Sciatic nerve (tissue), 2 donors: ENCODE results near the gene CCL11. TPM values are rescaled to one million over a fixed set of nuclear protein-coding genes. Genes with fewer than 3 reads are reported as not detected.
A peak's percentile ranks its signal among the peaks of the same experiment; 100 is the strongest.

Source experiments
- ATAC-seq: fragments of 200-7000 bp; cut with Tn5 transposase; one replicate; pipeline ENCODE4 v1.9.1; 2020; ENCODE audit warnings: mild to moderate bottlenecking, moderate library complexity
- DNase-seq: peaks from one replicate; pipeline ENCODE4 v3.0.0-alpha.2; 2020; ENCODE audit warnings: low spot score
- intact Hi-C: fragments of 100-400 bp; cut with DNase I; formaldehyde crosslinking; loops from one replicate; pipeline ENCODE4 v1.14.2; 2022
- total RNA-seq: library from RNA; stranded (reverse); fragmentation: NEBNext Ultra II Directional; extraction: Animal tissue kit (Norgen Biotek cat#: 25700); gene quantifications from one replicate; pipeline ENCODE4 v1.2.1, GENCODE V29; 2021
- donor health status: DM: no; HTN: no; CAD: no.
- donor health status: DM: no; HTN: no; CAD: no.

The CCL11 gene
- total RNA-seq, 1 donor from 2014 or later = 0.67 TPM

GRCh38 chr17:34255381-34255732 lies 30.2 kb upstream of the CCL11 start:
- ATAC-seq (no peak), DNase-seq (no peak)
- intact Hi-C loops = no loop called here

DNA sequence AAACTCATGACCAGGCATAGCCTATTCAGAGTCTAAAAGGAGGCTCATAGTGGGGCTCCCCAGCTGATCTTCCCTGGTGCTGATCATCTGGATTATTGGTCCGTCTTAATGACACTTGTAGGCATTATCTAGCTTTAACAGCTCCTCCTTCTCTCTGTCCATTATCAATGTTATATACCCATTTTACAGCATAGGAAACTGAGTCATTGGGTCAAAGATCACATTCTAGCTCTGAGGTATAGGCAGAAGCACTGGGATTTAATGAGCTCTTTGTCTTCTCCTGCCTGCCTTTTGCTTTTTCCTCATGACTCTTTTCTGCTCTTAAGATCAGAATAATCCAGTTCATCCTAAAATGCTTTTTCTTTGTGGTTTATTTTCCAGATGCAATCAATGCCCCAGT lies 29.7 kb upstream of the CCL11 start:
- DNase-seq = no peak
- intact Hi-C loops = no loop called here
- ATAC-seq = no peak

DNA sequence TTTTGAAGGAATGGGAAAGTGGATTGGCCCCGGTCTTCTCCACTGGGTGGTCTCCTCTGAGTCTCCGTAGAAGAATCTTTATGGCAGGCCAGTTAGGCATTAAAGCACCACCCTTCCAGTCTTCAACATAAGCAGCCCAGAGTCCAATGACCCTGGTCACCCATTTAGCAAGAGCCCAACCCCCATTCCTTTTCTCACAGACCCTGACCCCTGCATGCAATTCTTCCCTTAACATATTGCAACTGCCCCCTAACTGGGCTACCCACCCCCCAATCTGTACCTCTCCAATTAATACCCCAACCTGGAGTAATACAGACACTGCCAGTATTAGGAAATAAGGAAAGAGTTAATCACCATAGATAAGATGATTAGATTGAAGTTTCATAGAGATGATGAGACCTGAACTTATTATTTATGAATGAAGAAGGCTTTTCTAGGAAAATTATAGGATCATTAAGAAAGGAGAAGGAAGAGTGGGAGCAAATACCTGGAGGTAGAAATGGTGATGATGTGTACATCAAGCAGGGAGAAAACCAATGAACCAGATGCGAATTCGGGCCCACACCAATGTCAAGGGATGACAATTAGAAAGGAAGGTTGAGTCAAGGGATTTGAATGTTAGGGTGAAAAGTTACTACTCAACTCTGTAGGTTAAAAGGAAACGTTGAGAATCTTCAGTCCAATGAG lies 28.1 kb upstream of the CCL11 start:
- intact Hi-C loops = no loop called here
- ATAC-seq (no peak), DNase-seq (no peak)

- intact Hi-C loops = no loop called here
- ATAC-seq (no peak), DNase-seq (no peak)
Observed at GRCh38 chr17:34257986-34258326, 27.6 kb upstream of the CCL11 start.

DNA sequence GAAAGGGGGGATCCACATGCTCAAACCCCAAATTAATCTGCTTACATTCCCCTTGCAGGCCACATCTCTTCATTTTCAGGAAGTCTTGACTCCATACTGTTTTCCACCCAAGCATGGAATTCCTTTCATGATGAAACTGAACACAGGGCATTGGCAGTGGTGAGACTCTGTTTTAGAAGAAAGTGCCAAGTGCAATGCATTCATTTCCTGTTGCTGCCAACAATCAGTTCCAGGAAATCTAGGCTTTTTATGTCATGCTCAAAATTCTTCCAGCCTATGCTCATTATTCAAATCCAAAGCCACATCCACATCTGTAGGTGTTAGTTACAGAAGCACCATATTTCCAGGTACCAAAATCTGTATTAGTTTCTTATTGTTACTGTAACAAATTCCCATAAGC lies 26.4 kb upstream of the CCL11 start:
- DNase-seq (no peak), ATAC-seq (no peak)
- intact Hi-C loops = no loop called here

DNA sequence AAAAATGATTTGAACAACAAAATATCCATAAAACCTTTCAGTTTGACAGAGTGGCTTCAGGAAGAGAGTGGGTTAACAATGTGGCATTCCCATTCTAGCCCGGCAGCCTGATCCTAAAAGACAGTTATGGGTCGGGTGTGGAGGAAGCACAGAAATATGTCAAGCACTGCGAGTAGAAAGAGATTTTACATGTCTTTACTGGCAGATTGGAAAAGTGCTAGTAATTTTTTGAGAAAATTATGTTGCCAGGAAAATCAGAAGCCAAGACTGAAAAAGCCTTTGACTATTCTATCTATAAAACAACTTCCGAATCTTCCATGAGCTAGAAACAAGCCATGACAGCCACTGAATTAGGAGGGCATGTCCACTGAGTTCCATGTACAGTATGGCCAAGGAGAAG lies 24.7 kb upstream of the CCL11 start:
- no peak for ATAC-seq
- DNase-seq = no peak
- intact Hi-C loops = no loop called here

DNA sequence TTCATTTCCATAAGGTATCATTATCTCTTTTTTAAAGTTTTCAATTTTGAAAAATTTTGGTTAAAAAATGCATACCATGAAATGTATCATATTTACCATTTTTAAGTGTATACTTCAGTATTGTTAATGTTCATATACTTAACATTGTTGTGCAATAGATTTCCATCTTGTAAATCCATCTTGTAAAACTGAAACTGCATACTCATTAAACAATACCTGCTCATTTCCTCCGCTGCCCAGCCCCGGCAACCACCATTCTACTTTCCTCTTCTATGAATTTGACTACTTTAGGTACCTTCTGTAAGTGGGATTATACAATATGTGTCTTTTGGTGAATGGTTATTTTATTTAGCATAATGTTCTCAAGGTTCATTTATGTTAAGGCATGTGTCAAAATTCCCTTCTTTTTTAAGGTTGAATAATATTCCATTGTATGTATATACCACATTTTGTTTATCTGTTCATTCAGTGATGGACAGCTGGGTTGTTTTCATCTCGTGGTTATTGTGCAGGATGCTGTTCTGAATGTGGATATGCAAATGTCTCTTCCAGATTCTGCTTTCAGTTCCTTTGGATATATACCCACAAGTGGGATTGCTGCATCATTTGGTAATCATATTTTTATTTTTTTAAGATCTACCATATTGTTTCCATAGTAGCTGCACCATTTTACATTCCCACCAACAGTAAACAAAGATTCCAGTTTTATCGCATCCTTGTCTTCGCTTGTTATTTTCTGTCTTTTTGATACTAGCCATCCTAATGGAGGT lies 23.8 kb upstream of the CCL11 start:
- intact Hi-C loops = no loop called here
- ATAC-seq (no peak), DNase-seq (no peak)

DNA sequence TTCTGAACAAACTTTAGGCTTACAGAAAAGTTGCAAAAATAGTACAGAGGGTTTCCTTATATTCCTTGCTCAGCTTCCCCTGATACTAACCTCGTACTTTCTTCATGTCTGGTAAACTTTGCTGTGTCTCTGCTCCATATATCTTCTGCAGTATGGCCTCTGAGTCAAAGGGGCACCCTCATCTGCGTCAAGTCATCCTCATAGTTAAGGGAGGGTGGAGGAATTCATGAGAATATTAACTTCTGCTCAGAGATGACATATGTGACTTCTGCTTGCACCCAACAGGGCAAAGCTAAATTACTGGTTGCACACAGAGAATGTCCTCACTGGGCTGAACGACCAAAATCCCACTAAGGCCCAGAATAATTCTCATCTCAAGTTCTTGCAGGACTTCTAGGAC lies 19.8 kb upstream of the CCL11 start:
- DNase-seq (no peak), ATAC-seq (no peak)
- intact Hi-C loops = no loop called here

DNA sequence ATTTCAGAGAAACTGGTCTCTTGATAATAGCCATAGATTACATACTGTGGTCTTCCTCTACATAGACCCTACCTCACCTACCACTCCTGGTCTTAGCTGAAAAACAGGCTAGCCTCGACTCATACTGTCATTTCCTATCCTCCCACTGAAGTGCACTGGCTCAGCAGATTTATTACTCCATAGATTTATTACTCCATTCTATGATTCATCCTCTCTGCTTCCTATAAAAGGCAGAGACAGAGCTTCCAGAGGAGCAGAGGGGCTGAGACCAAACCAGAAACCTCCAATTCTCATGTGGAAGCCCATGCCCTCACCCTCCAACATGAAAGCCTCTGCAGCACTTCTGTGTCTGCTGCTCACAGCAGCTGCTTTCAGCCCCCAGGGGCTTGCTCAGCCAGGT lies 15.6 kb upstream of the CCL11 start, which contains the start of gene CCL7:
Gene CCL7, plus strand, starts transcription at position 253 of the 400 bp plus-strand sequence. Its CDS starts 70 bp downstream, at position 323.
- ATAC-seq = no peak
- DNase-seq = no peak
- intact Hi-C loops = no loop called here

DNA sequence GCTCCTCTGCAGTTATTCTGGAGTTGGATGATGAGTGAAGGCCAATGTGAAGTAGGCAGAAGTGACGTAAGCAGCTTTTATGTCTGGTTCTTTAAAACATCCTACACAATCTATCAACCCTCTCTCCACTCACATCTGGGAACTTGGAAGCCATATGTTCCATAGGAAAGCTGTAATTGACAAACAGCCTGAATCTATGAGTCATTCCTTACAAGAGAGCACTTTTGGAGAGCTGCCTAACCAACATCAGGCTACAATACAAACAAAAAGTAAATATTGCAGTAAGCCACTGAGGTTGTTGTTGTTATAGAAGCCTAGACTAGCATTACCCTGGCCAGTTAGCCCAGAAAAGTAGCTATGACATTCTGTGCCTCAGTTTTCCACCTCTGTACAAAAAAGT lies 9.7 kb upstream of the CCL11 start:
- intact Hi-C loops = no loop called here
- ATAC-seq (no peak), DNase-seq (no peak)

- intact Hi-C loops = no loop called here
- DNase-seq = no peak
- ATAC-seq = no peak
Observed at GRCh38 chr17:34276826-34277225, 8.7 kb upstream of the CCL11 start.

DNA sequence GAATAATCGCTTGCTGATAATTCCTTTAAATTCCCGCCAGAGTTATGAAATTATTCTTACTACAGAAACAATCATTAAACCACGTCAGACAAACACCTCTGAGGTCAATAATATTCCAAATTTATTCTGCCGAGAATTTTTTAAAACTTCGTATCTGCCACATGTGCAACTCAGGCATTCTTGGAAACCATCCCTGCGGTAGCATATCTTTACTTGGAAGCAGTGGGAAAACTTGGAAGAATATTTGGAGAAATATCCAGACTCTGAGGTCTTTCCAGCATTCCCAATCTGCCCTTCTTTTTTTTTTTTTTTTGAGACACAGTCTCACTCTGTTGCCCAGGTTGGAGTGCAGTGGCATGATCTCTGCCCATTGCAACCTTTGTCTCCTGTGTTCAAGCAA lies 2.0 kb upstream of the CCL11 start:
- ATAC-seq (no peak), DNase-seq (no peak)
- intact Hi-C loops = no loop called here

DNA sequence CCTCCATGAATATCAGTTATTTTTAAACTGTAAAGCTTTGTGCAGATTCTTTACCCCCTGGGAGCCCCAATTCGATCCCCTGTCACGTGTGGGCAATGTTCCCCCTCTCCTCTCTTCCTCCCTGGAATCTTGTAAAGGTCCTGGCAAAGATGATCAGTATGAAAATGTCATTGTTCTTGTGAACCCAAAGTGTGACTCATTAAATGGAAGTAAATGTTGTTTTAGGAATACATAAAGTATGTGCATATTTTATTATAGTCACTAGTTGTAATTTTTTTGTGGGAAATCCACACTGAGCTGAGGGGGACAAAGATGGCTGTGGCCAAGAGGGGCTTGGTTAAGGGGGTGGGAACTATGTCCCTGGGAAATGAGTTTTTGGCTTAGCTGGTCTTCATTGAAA lies 2.3 kb downstream of the CCL11 start:
- no peak for DNase-seq
- intact Hi-C loops = no loop called here
- no peak for ATAC-seq

- intact Hi-C loops = no loop called here
- ATAC-seq = no peak
- no peak for DNase-seq
Observed at GRCh38 chr17:34290586-34290985, 5.0 kb downstream of the CCL11 start.

GRCh38 chr17:34291721-34292348 lies 6.3 kb downstream of the CCL11 start:
- DNase-seq (no peak), ATAC-seq (no peak)

GRCh38 chr17:34299027-34299426 lies 13.5 kb downstream of the CCL11 start:
- intact Hi-C loops = no loop called here
- DNase-seq = no peak
- no peak for ATAC-seq

More at GRCh38 chr17:34291721-34292348, 6.3 kb downstream of the CCL11 start:
- intact Hi-C loops = no loop called here

DNA sequence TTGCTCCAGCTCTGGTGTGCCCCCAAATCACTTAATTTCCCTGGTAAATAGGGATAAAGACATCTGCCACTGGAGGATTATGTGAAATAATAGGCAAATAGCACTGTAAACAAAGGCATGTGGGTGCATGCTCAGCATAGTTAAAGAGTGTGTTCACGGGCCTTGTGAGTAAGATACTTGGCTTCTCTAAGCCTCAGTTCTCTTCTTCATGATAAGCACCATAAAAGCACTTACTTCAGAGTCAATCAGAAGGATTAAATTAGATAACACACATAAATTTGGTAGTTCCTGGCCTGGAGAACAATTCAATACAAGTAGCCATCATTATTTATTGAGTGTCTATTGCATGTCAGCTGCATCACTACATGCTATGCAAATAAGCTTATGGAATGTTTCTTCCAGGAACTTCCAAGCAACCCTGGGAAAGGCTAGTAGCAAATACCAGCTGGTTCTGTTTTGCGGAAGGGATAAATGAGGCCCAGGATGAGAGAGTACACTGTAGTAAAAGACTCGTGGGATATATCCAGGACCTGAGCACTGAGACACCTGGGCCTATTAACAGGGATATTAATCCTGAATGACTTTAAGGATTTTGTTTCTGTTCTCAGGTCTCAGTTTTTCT lies 14.5 kb downstream of the CCL11 start:
- DNase-seq (no peak), ATAC-seq (no peak)
- intact Hi-C loops = no loop called here

GRCh38 chr17:34300652-34301370 lies 15.3 kb downstream of the CCL11 start:
- intact Hi-C loops = no loop called here
- ATAC-seq = peak; percentile 72
- DNase-seq = no peak

- intact Hi-C loops = no loop called here
- DNase-seq (no peak), ATAC-seq (no peak)
Observed at GRCh38 chr17:34301986-34302385, 16.4 kb downstream of the CCL11 start.
